Hippocampal formation (tissue), 2 donors: ENCODE results near the gene NR1D1.

Experiments used
- DNase-seq, 2 donors: peaks; one replicate each; lab custom pipeline; 2025; lab: John Stamatoyannopoulos, UW

NR1D1 gene

GRCh38 chr17:40111221-40112128, 11.1 kb upstream of the NR1D1 start:
- peak; percentile 84 to 90 for DNase-seq

GRCh38 chr17:40110026-40110845, 9.8 kb upstream of the NR1D1 start:
- DNase-seq: no peak

GRCh38 chr17:40108970-40109824, 8.8 kb upstream of the NR1D1 start:
- DNase-seq: no peak

- DNase-seq: no peak
These were observed 7.3 kb upstream of the NR1D1 start for GRCh38 chr17:40107522-40108174.

GRCh38 chr17:40106760-40107521, 6.6 kb upstream of the NR1D1 start:
- peak; percentile 49 to 59 for DNase-seq

- no peak for DNase-seq
These were observed 5.7 kb upstream of the NR1D1 start for GRCh38 chr17:40105861-40106759.

GRCh38 chr17:40104594-40105486, 4.5 kb upstream of the NR1D1 start:
- no peak for DNase-seq

- DNase-seq: no peak
These were observed 3.3 kb upstream of the NR1D1 start for GRCh38 chr17:40103688-40104087.

- DNase-seq: no peak
These were observed 2.8 kb upstream of the NR1D1 start for GRCh38 chr17:40103071-40103661.

- DNase-seq: no peak
These were observed 1.2 kb upstream of the NR1D1 start for GRCh38 chr17:40101367-40102210.

GRCh38 chr17:40100669-40101366, 429 bp upstream of the NR1D1 start:
- DNase-seq: peak; percentile 90 to 96

- no peak for DNase-seq
These were observed 570 bp downstream of the NR1D1 start for GRCh38 chr17:40099619-40100418.

GRCh38 chr17:40098846-40099618, 1.4 kb downstream of the NR1D1 start:
- DNase-seq: peak; percentile 94 to 95

- DNase-seq: no peak
These were observed 2.2 kb downstream of the NR1D1 start for GRCh38 chr17:40097931-40098845.
